Central memory CD8-positive, alpha-beta T cell (primary cell): ENCODE measurements around the gene FSCN2.
A peak's percentile ranks its signal among the peaks of the same experiment; 100 is the strongest.

Experiments used
- ATAC-seq: fragments of 150-1000 bp; cut with Tn5 transposase; replicated peaks from 2 replicates; pipeline ENCODE4 v1.10.0; 2022; ENCODE audit warnings: mild to moderate bottlenecking, moderate FRiP score, moderate number of reproducible peaks; ENCODE audit not compliant: poor library complexity, severe bottlenecking; ENCODE audit errors: extremely low read depth
- DNase-seq, 2 donors: peaks; one replicate each; pipeline ENCODE4 v3.0.0; 2021; ENCODE audit warnings: low spot score in 2 of 2
- H3K27ac Mint-ChIP-seq: one replicate; pipeline ENCODE4 v1.8.0; 2022; ENCODE audit warnings: low read depth, mild to moderate bottlenecking, moderate library complexity, mixed read lengths
- H3K27me3 Mint-ChIP-seq: one replicate; pipeline ENCODE4 v1.8.0; 2022; ENCODE audit warnings: mixed read lengths
- H3K36me3 Mint-ChIP-seq: one replicate; pipeline ENCODE4 v1.8.0; 2022; ENCODE audit warnings: mild to moderate bottlenecking, moderate library complexity, mixed read lengths; ENCODE audit not compliant: insufficient read depth
- H3K4me1 Mint-ChIP-seq: one replicate; pipeline ENCODE4 v1.8.0; 2022; ENCODE audit warnings: mixed read lengths
- H3K4me3 Mint-ChIP-seq: one replicate; pipeline ENCODE4 v1.8.0; 2022; ENCODE audit warnings: mild to moderate bottlenecking, moderate library complexity, mixed read lengths
- H3K9me3 Mint-ChIP-seq: one replicate; pipeline ENCODE4 v1.8.0; 2022; ENCODE audit warnings: mixed read lengths

The FSCN2 gene

DNA sequence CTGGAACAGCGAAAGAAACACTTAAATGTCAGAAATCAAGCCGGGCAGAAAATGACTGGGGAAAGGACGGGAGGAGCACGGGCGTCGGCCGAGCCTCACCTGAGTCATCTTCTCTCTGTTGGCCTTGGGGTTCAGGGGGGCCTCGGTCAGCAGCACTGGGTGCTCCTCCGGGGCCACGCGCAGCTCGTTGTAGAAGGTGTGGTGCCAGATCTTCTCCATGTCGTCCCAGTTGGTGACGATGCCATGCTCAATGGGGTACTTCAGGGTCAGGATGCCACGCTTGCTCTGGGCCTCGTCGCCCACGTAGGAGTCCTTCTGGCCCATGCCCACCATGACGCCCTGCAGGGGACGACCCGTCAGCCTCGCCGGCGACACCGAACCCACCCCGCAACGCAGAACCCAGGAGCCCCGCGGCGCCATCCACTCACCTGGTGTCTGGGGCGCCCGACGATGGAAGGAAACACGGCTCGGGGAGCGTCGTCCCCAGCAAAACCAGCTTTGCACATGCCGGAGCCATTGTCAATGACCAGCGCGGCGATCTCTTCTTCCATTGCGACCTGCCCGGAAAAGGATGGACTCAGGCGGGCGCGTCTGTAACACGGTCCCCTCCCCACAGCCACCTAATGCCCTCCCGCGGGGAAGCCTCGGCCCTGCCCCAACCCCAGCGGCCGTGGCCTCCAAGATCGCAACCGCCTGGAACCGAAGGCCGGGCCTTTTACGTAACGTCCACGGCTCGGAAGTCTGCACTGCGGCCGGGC lies 16.2 kb upstream of the FSCN2 start:
- no peak for DNase-seq
- no peak for ATAC-seq
- peaks cover 58% of the 10 kb centered on the region for H3K36me3 Mint-ChIP-seq
- no peaks in the 10 kb centered on the region for H3K9me3 Mint-ChIP-seq
- no peaks in the 10 kb centered on the region for H3K27me3 Mint-ChIP-seq
- peak overlapping the region; percentile 92 for H3K27ac Mint-ChIP-seq
- H3K4me3 Mint-ChIP-seq, result peak overlapping the region; percentile 100
- peaks cover 66% of the 10 kb centered on the region for H3K4me1 Mint-ChIP-seq

DNA sequence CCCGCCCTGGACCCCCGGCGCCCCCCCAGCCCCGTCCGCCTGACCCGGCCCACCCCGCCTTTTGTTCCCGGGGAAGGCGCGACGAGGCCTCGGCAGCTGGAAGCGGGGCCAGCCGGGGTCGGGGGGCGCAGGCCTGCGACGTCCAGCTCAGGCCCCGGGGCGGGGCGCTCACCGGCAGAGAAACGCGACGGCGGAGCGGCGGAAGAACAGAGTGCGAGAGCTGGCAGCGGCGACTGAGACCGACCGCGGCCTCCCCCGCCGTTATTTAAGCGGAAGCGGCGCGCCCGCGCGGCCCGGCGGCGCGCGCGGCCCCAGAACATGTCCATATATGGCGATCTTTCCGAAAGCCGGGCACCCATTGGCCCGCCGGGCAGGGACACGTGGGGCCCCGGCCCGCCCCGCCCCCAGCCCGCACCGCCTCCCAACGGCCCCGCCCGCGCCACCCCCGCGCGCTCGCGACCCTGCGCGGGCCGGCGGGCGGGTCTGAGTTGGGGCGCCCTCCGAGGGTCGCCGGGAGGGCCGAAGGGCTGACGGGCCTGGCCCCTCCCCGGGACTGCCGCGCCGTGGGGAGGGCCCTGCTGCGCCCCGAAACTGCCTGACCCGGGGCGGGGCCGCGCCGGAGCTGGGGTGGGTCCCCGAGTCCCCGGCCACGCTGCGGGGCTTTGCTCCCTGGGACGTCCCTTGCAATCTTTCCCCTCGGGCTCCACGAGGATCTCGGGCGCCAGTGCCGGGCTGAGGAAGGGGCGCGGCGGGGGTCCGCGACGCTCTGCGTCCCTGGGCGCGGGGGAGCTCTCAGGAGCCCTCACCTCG lies 15.4 kb upstream of the FSCN2 start, which contains the start of gene ACTG1:
Gene ACTG1, minus strand, starts transcription at position 238 of the 810 bp plus-strand sequence. CDS start 445 bp downstream, outside the sequence.
- H3K4me1 Mint-ChIP-seq, result peaks cover 64% of the 10 kb centered on the region
- H3K36me3 Mint-ChIP-seq, result peaks cover 58% of the 10 kb centered on the region
- ATAC-seq (peak; percentile 75), DNase-seq (peak; percentile 79 to 85)
- no peaks in the 10 kb centered on the region for H3K9me3 Mint-ChIP-seq
- peak within 1 kb of the TSS; percentile 92 for H3K27ac Mint-ChIP-seq
- H3K27me3 Mint-ChIP-seq, result no peaks in the 10 kb centered on the region
- H3K4me3 Mint-ChIP-seq, result peak within 1 kb of the TSS; percentile 100

GRCh38 chr17:81513372-81513752 lies 14.8 kb upstream of the FSCN2 start:
- Mint-ChIP-seq H3K27ac (peak overlapping the region; percentile 88), H3K9me3 (no peaks in the 10 kb centered on the region), H3K4me3 (peak overlapping the region; percentile 100), H3K4me1 (peaks cover 64% of the 10 kb centered on the region), H3K36me3 (peaks cover 58% of the 10 kb centered on the region), H3K27me3 (no peaks in the 10 kb centered on the region)
- ATAC-seq (peak; percentile 34), DNase-seq (peak; percentile 44 to 52)

GRCh38 chr17:81513753-81514488 lies 14.3 kb upstream of the FSCN2 start:
- ATAC-seq, result no peak
- Mint-ChIP-seq H3K27ac (peak overlapping the region; percentile 88), H3K27me3 (no peaks in the 10 kb centered on the region), H3K4me3 (peak overlapping the region; percentile 100), H3K4me1 (peaks cover 59% of the 10 kb centered on the region), H3K9me3 (no peaks in the 10 kb centered on the region), H3K36me3 (peaks cover 53% of the 10 kb centered on the region)
- peak in 1 of 2 donors; percentile 18 for DNase-seq

DNA sequence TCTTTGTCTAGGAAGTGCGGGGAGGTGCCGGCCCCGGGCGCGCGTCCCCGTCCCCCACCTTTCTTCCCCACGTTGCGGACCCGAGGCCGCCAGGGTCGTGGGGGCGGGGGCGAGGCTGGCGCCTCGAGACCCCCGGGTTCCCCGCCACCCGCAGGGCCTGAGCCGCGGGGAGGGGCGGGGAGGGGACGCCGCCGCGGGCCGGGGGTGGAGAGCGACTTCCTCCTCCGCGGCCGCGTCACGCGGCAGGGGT lies 13.8 kb upstream of the FSCN2 start:
- H3K4me3 Mint-ChIP-seq, result peak overlapping the region; percentile 100
- peak overlapping the region; percentile 41 for H3K27ac Mint-ChIP-seq
- H3K27me3 Mint-ChIP-seq, result no peaks in the 10 kb centered on the region
- DNase-seq (no peak), ATAC-seq (no peak)
- peaks cover 54% of the 10 kb centered on the region for H3K4me1 Mint-ChIP-seq
- H3K36me3 Mint-ChIP-seq, result peaks cover 48% of the 10 kb centered on the region
- no peaks in the 10 kb centered on the region for H3K9me3 Mint-ChIP-seq

- Mint-ChIP-seq H3K4me3 (peak overlapping the region; percentile 85), H3K9me3 (no peaks in the 10 kb centered on the region), H3K27ac (peak overlapping the region; percentile 82), H3K27me3 (no peaks in the 10 kb centered on the region), H3K36me3 (peaks cover 43% of the 10 kb centered on the region), H3K4me1 (peaks cover 49% of the 10 kb centered on the region)
- DNase-seq (no peak), ATAC-seq (peak; percentile 1)
Measured at GRCh38 chr17:81514739-81515529, 13.2 kb upstream of the FSCN2 start.

DNA sequence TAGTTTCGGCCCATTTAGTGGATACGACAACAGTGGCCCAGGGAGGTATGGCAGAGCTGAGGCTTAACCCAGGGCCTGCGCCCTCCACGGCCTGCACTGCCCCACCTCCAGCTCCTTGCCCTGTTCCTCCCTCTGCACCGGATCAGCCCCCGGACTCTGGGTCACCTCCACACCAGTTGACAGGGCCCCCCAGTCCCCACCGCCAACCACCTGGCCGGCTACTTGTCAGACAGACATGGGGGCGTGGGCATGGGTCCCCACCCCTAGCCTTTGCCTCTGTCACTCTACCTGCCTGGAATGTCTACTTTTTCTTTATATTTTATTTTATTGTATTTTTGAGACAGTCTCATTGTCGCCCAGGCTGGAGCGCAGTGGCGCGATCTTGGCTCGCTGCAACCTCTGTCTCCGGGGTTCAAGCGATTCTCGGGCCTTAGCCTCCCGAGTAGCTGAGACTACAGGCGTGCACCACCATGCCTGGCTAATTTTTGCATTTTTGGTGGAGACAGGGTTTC lies 12.6 kb upstream of the FSCN2 start:
- Mint-ChIP-seq H3K4me3 (peak overlapping the region; percentile 85), H3K4me1 (peaks cover 42% of the 10 kb centered on the region), H3K36me3 (peaks cover 37% of the 10 kb centered on the region), H3K9me3 (no peaks in the 10 kb centered on the region), H3K27ac (peak overlapping the region; percentile 82), H3K27me3 (no peaks in the 10 kb centered on the region)
- ATAC-seq (no peak), DNase-seq (no peak)

- Mint-ChIP-seq H3K27me3 (no peaks in the 10 kb centered on the region), H3K27ac (no peak overlapping the region), H3K4me3 (peak overlapping the region; percentile 85), H3K4me1 (peaks cover 33% of the 10 kb centered on the region), H3K9me3 (no peaks in the 10 kb centered on the region), H3K36me3 (peaks cover 28% of the 10 kb centered on the region)
- DNase-seq (no peak), ATAC-seq (no peak)
Measured at GRCh38 chr17:81516439-81516838, 11.7 kb upstream of the FSCN2 start.

GRCh38 chr17:81517009-81517338 lies 11.2 kb upstream of the FSCN2 start:
- Mint-ChIP-seq H3K9me3 (no peaks in the 10 kb centered on the region), H3K27ac (no peak overlapping the region), H3K4me1 (peaks cover 28% of the 10 kb centered on the region), H3K27me3 (no peaks in the 10 kb centered on the region), H3K4me3 (peak overlapping the region; percentile 85), H3K36me3 (peaks cover 23% of the 10 kb centered on the region)
- no peak for ATAC-seq
- DNase-seq, result no peak

DNA sequence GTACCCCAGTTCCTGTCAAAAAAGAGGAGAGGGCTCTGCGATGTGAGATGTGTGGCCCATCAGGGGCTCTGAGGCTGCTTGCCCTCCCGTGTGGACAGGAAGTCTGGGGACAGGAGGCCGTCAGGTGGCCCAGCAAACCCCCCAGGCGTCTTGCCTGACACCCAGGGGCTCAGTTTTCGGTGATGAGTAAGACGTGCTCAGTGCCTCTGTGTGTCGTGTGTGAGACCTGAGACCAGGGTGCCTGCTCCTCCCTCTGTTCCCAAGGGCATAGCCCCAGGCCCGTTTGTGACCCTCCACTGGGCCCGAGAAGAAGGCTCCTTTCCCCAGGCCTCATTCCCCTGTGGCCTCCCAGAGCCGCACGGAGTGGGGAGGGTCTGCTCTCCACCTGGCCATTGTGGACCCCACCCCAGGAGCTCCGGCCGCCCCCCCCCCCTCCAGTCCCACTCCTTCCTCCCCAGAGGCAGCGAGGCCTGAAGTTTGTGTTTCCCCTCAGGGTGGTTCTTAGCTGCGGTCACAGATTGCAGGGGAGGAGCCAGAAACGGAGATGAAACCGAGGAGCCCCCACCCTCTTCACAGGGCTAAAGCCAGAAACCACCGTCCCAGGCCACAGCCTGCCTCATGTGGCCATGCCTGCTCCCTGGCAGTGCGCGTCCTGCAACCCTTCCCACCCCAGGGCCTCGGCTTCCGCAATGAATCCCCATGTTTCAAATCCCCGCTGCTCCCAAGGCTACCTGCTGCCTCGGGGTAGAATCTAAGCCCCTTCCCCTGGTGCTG lies 10.7 kb upstream of the FSCN2 start:
- ATAC-seq (no peak), DNase-seq (no peak)
- H3K36me3 Mint-ChIP-seq, result peaks cover 18% of the 10 kb centered on the region
- H3K9me3 Mint-ChIP-seq, result no peaks in the 10 kb centered on the region
- peaks cover 26% of the 10 kb centered on the region for H3K4me1 Mint-ChIP-seq
- H3K4me3 Mint-ChIP-seq, result peak overlapping the region; percentile 51
- H3K27ac Mint-ChIP-seq, result no peak overlapping the region
- peaks cover 3% of the 10 kb centered on the region for H3K27me3 Mint-ChIP-seq

DNA sequence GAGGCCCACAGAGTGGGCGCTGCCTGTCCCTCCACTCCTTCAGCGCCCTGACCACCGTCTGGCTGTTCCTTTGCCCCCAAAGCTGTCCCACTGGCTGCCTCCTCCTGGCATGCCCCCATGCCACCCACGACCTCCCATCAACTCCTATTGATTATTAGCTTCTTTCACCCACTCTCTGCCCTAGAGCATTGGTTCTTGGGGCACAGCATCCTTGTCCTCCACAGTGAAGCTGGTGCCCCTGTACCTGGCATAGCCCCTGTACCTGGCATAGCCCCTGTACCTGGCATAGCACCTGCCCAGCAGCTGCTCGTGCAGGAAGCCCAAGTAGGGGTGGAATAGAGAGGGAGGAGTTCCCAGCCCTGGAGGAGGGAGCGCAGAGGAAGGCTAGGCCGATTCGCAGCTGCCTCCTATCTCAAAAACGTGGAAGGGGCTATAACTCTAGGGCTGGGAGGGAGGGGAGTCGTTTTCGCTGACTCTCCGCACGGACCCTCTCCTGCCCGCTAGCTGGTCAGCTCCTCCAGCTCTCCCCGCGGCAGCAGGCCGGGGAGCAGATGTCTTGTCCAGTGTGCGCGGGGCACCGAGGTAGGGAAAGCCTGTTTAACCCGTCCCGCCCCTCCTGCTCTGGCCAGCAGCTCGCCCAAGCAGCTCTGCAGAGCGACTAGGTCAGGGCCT lies 9.9 kb upstream of the FSCN2 start:
- Mint-ChIP-seq H3K4me3 (peak overlapping the region; percentile 51), H3K9me3 (no peaks in the 10 kb centered on the region), H3K27me3 (peaks cover 10% of the 10 kb centered on the region), H3K27ac (no peak overlapping the region), H3K4me1 (peaks cover 26% of the 10 kb centered on the region), H3K36me3 (peaks cover 15% of the 10 kb centered on the region)
- ATAC-seq, result no peak
- no peak for DNase-seq
